Endothelial cell of umbilical vein (primary cell): ENCODE results near the gene RYR2. TPM values are rescaled to one million over a fixed set of nuclear protein-coding genes. Genes with fewer than 3 reads are reported as not detected.

Experiments
- BruUV-seq: library from RNA; stranded (reverse); fragments of 400-500 nt; replicated peaks from 2 replicates; lab custom pipeline; 2021; lab: Mats Ljungman, UMichigan
- CTCF ChIA-PET: fragments of 300-600, 350-600 bp; sonication (Branson Sonifier 250); formaldehyde crosslinking; loops from one replicate; lab custom pipeline; 2021; ENCODE audit warnings: antibody characterized with exemption, inconsistent platforms; lab: Charles Lee
- POLR2A ChIA-PET: fragments of 300-600, 350-600 bp; sonication (Branson Sonifier 250); formaldehyde crosslinking; loops from one replicate; lab custom pipeline; 2021; ENCODE audit warnings: antibody characterized with exemption, inconsistent platforms; lab: Charles Lee
- DNase-seq: peaks from one replicate; pipeline ENCODE4 v3.0.0-alpha.2; 2011; ENCODE audit warnings: low read depth, low spot score
- FAIRE-seq: peaks from 2 replicates; lab custom pipeline; 2011; peaks lifted over from hg19 to GRCh38; lab: Jason Lieb, UNC
- H2AFZ ChIP-seq: 2 replicates; pipeline ENCODE4 v1.6.0; 2012; ENCODE audit warnings: low read depth, low read length, control low read depth, inconsistent platforms
- H3K27ac ChIP-seq: 2 replicates; pipeline ENCODE4 v1.5.1; 2011; ENCODE audit warnings: low read depth, mild to moderate bottlenecking, control low read depth, low read length, moderate library complexity; ENCODE audit not compliant: insufficient read depth
- H3K27me3 ChIP-seq, 2 experiments: 2 replicates each; pipeline versions ENCODE4 v1.6.0 to v1.6.1; 2011; ENCODE audit warnings: low read length in 2 of 2, mixed read lengths in 1 of 2; ENCODE audit not compliant: control insufficient read depth in 2 of 2, insufficient read depth in 2 of 2
- H3K36me3 ChIP-seq, 2 experiments: 2 replicates in 1 of 2; 3 replicates in 1 of 2; pipeline ENCODE4 v1.5.1; 2011; ENCODE audit warnings: low read length in 2 of 2, mild to moderate bottlenecking in 1 of 2, moderate library complexity in 1 of 2; ENCODE audit not compliant: control insufficient read depth in 2 of 2, insufficient read depth in 2 of 2; ENCODE audit errors: extremely low read depth in 1 of 2
- H3K4me1 ChIP-seq: 3 replicates; pipeline ENCODE4 v1.5.1; 2011; ENCODE audit warnings: mild to moderate bottlenecking, low read length; ENCODE audit not compliant: control insufficient read depth, insufficient read depth; ENCODE audit errors: extremely low read depth
- H3K4me2 ChIP-seq: 2 replicates; pipeline ENCODE4 v1.6.1; 2011; ENCODE audit warnings: low read length, control low read depth, mixed read lengths; ENCODE audit not compliant: insufficient read depth
- H3K4me3 ChIP-seq, 3 experiments: fragments of 200-600 bp in 1 of 3; sonication (generic), shearing (Covaris generic) in 1 of 3; replicated peaks in 1 of 3; 2 replicates each; pipeline ENCODE4 v1.5.1; 2011 to 2016; ENCODE audit warnings: control low read depth in 3 of 3, low read length in 3 of 3, mild to moderate bottlenecking in 2 of 3, inconsistent platforms in 1 of 3, low read depth in 1 of 3, moderate library complexity in 1 of 3; ENCODE audit not compliant: insufficient read depth in 1 of 3
- H3K79me2 ChIP-seq: 2 replicates; pipeline ENCODE4 v1.6.0; 2012; ENCODE audit warnings: low read length, inconsistent platforms; ENCODE audit not compliant: control insufficient read depth, insufficient read depth
- H3K9ac ChIP-seq: replicated peaks from 2 replicates; pipeline ENCODE3; 2011; ENCODE audit warnings: low read length, control low read depth; ENCODE audit not compliant: insufficient read depth; ENCODE audit errors: extremely low read depth
- H3K9me1 ChIP-seq: replicated peaks from 3 replicates; pipeline ENCODE4 v1.6.0; 2011; ENCODE audit warnings: mild to moderate bottlenecking, low read length; ENCODE audit not compliant: control insufficient read depth, insufficient read depth; ENCODE audit errors: extremely low read depth
- H3K9me3 ChIP-seq: replicated peaks from 2 replicates; pipeline ENCODE4 v1.5.1; 2012; ENCODE audit warnings: low read length, inconsistent platforms; ENCODE audit not compliant: control insufficient read depth, insufficient read depth
- H4K20me1 ChIP-seq: replicated peaks from 2 replicates; pipeline ENCODE3; 2011; ENCODE audit warnings: mild to moderate bottlenecking, low read length; ENCODE audit not compliant: control insufficient read depth, insufficient read depth; ENCODE audit errors: extremely low read depth
- CTCF ChIP-seq, 2 donors: IDR thresholded peaks; 1 replicate in 1 of 2; 2 replicates in 1 of 2; pipeline ENCODE4 v1.5.1; 2011; ENCODE audit warnings: low read length in 2 of 2, mild to moderate bottlenecking in 2 of 2, moderate library complexity in 2 of 2, control low read depth in 1 of 2, inconsistent platforms in 1 of 2, low read depth in 1 of 2; ENCODE audit not compliant: insufficient read depth in 1 of 2; ENCODE audit errors: extremely low read depth in 1 of 2
- EZH2 ChIP-seq: IDR thresholded peaks from 2 replicates; pipeline ENCODE4 v1.6.1; 2012; ENCODE audit warnings: borderline replicate concordance, low read depth, mild to moderate bottlenecking, moderate library complexity, low read length, inconsistent platforms; ENCODE audit not compliant: severe bottlenecking
- FOS ChIP-seq: IDR thresholded peaks from 2 replicates; pipeline ENCODE4 v1.6.1; 2011; ENCODE audit warnings: mild to moderate bottlenecking, low read length, moderate library complexity, borderline replicate concordance; ENCODE audit not compliant: insufficient read depth
- GATA2 ChIP-seq: IDR thresholded peaks from 2 replicates; pipeline ENCODE4 v1.7.0; 2011; ENCODE audit warnings: low read depth, mild to moderate bottlenecking, moderate library complexity, mixed read lengths, low read length; ENCODE audit not compliant: insufficient read length, insufficient read depth
- JUN ChIP-seq: IDR thresholded peaks from 2 replicates; pipeline ENCODE4 v1.6.1; 2011; ENCODE audit warnings: borderline replicate concordance, low read depth; ENCODE audit not compliant: insufficient read length, insufficient read depth
- MYC ChIP-seq: IDR thresholded peaks from one replicate; pipeline ENCODE4 v1.6.1; 2011; ENCODE audit warnings: mild to moderate bottlenecking, low read depth, low read length
- POLR2A ChIP-seq: IDR thresholded peaks from 2 replicates; pipeline ENCODE4 v1.6.1; 2012; ENCODE audit warnings: low read depth, mild to moderate bottlenecking, control low read depth, low read length
- POLR2AphosphoS5 ChIP-seq: IDR thresholded peaks from 2 replicates; pipeline ENCODE4 v1.6.1; 2012; ENCODE audit warnings: low read depth, mild to moderate bottlenecking, control low read depth, low read length, moderate library complexity; ENCODE audit not compliant: insufficient read depth
- dilution Hi-C: fragments of 300-500 bp; cut with MboI; formaldehyde crosslinking; loops from one replicate; pipeline ENCODE4 v1.15.0; 2019; ENCODE audit warnings: low sequenced_read_pairs; ENCODE audit not compliant: extremely low pct_ligation_motif_present
- intact Hi-C: fragments of 100-400 bp; cut with micrococcal nuclease; formaldehyde crosslinking; loops from one replicate; pipeline ENCODE4 v1.10.0; 2022
- polyA plus RNA-seq, 4 experiments: library from polyadenylated mRNA; depleted of rRNA in 3 of 4; stranded (reverse) in 3 of 4; unstranded in 1 of 4; fragments of >200 nt; gene quantifications; 2 replicates each; pipeline versions ENCODE4 v1.2.1 to v1.2.3, GENCODE V29; 2011 to 2012; ENCODE audit warnings: missing spikeins in 1 of 4
- total RNA-seq: library from RNA; stranded (reverse); gene quantifications from 2 replicates; pipeline ENCODE4 v1.2.3, GENCODE V29; 2021
- TF ChIP-seq, protein P1 (sequence below): IDR thresholded peaks from 2 replicates; pipeline ENCODE4 v1.6.1; 2011; ENCODE audit not compliant: insufficient read depth, insufficient read length

The RYR2 gene
- total and polyA plus RNA-seq, 2 donors (not counting 3 experiments of a cell fraction or from before 2014, with no cell fraction given), result not detected

- peaks cover 7% of the 10 kb centered on the region for H3K9me3 ChIP-seq
- FAIRE-seq (no peak), DNase-seq (no peak)
- BruUV-seq, result no TSS peak
- no peak overlapping the region for H3K4me3 ChIP-seq
- H3K27me3 ChIP-seq, result no peaks in the 10 kb centered on the region
- H3K4me1 ChIP-seq, result no peaks in the 10 kb centered on the region
- no peak overlapping the region for H2AFZ ChIP-seq
- H3K9me1 ChIP-seq, result no peaks in the 10 kb centered on the region
- no peaks in the 10 kb centered on the region for H4K20me1 ChIP-seq
- no peak for TF ChIP-seq POLR2A
- TF ChIP-seq, protein P1, sequence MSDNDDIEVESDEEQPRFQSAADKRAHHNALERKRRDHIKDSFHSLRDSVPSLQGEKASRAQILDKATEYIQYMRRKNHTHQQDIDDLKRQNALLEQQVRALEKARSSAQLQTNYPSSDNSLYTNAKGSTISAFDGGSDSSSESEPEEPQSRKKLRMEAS, result no peak
- no peak for TF ChIP-seq EZH2
- no peak for TF ChIP-seq POLR2AphosphoS5
- TF ChIP-seq JUN, result no peak
- TF ChIP-seq GATA2, result no peak
- TF ChIP-seq CTCF (IDR thresholded peaks at IDR 0.05; ENCODE audit: extremely low read depth in 1 of 2, insufficient read depth in 1 of 2, low read depth in 1 of 2, low read length in 2 of 2), result no peak
- no peak for TF ChIP-seq FOS
- TF ChIP-seq MYC, result no peak
- H3K9ac ChIP-seq, result no peak overlapping the region
- H3K79me2 ChIP-seq, result no peaks in the 10 kb centered on the region
- H3K4me2 ChIP-seq, result no peak overlapping the region
- ChIA-PET CTCF (no interaction called here), POLR2A (no interaction called here)
- dilution Hi-C loops, result no loop called here
- H3K36me3 ChIP-seq, result no peaks in the 10 kb centered on the region
- intact Hi-C loops, result no loop called here
- no peak overlapping the region for H3K27ac ChIP-seq
Observed at GRCh38 chr1:237834461-237834860, 792.5 kb downstream of the RYR2 start.
